NOMO-1 (cell line): ENCODE data around the gene CCDC88C.

Source experiments
- DNase-seq, 2 experiments: peaks; one replicate each; lab custom pipeline; 2025; ENCODE audit not compliant: unreplicated experiment in 2 of 2; lab: John Stamatoyannopoulos, UW

Gene CCDC88C

GRCh38 chr14:91330096-91330696, 87.4 kb downstream of the CCDC88C start:
- DNase-seq: no peak

- no peak for DNase-seq
Measured at GRCh38 chr14:91329486-91330014, 88.1 kb downstream of the CCDC88C start.

GRCh38 chr14:91328313-91329050, 89.1 kb downstream of the CCDC88C start:
- no peak for DNase-seq

GRCh38 chr14:91327661-91328312, 89.8 kb downstream of the CCDC88C start:
- no peak for DNase-seq

- DNase-seq: no peak
Measured at GRCh38 chr14:91327250-91327595, 90.4 kb downstream of the CCDC88C start.

- no peak for DNase-seq
Measured at GRCh38 chr14:91326514-91327249, 90.9 kb downstream of the CCDC88C start.

- DNase-seq: no peak
Measured at GRCh38 chr14:91324606-91325575, 92.7 kb downstream of the CCDC88C start.

GRCh38 chr14:91323671-91324605, 93.7 kb downstream of the CCDC88C start:
- DNase-seq: peak; percentile 90 to 96

- no peak for DNase-seq
Measured at GRCh38 chr14:91323031-91323430, 94.6 kb downstream of the CCDC88C start.

GRCh38 chr14:91322623-91323022, 95.0 kb downstream of the CCDC88C start:
- peak; percentile 4 to 52 for DNase-seq

GRCh38 chr14:91321131-91321530, 96.5 kb downstream of the CCDC88C start:
- no peak for DNase-seq

- no peak for DNase-seq
Measured at GRCh38 chr14:91320266-91320665, 97.4 kb downstream of the CCDC88C start.

- DNase-seq: no peak
Measured at GRCh38 chr14:91318911-91319310, 98.7 kb downstream of the CCDC88C start.

- DNase-seq: peak; percentile 66 to 83
Measured at GRCh38 chr14:91317381-91318308, 100.0 kb downstream of the CCDC88C start.

- no peak for DNase-seq
Measured at GRCh38 chr14:91316761-91317160, 100.9 kb downstream of the CCDC88C start.

GRCh38 chr14:91315844-91316267, 101.8 kb downstream of the CCDC88C start:
- DNase-seq: peak; percentile 57 to 58

- no peak for DNase-seq
Measured at GRCh38 chr14:91313852-91314251, 103.8 kb downstream of the CCDC88C start.
